Tibial nerve (tissue), 4 donors: Measurements from ENCODE around the gene CNTN2. TPM values are rescaled to one million over a fixed set of nuclear protein-coding genes. Genes with fewer than 3 reads are reported as not detected.

Experiments used
- DNase-seq, 2 donors: peaks; one replicate each; pipeline ENCODE4 v3.0.0-alpha.2; 2019; ENCODE audit warnings: low spot score in 2 of 2
- H3K27ac ChIP-seq, 4 donors: fragments of 200-600 bp; sonication (generic) in 3 of 4; one replicate each; pipeline ENCODE4 v1.5.1; 2017 to 2019; ENCODE audit warnings: mild to moderate bottlenecking in 1 of 4
- H3K27me3 ChIP-seq, 2 donors: fragments of 200-600 bp; sonication (generic) in 1 of 2; one replicate each; pipeline versions ENCODE4 v1.5.1 to v1.6.0; 2017 to 2019
- H3K36me3 ChIP-seq, 3 donors: fragments of 200-600 bp; sonication (generic); one replicate each; pipeline ENCODE4 v1.5.1; 2018 to 2019
- H3K4me1 ChIP-seq, 4 donors: fragments of 200-600 bp; sonication (generic) in 3 of 4; one replicate each; pipeline ENCODE4 v1.5.1; 2017 to 2019
- H3K4me3 ChIP-seq, 4 donors: fragments of 200-600 bp; sonication (generic) in 3 of 4; one replicate each; pipeline ENCODE4 v1.5.1; 2017 to 2019; ENCODE audit warnings: mild to moderate bottlenecking in 1 of 4, moderate library complexity in 1 of 4
- H3K9me3 ChIP-seq, 4 donors: fragments of 200-600 bp; sonication (generic) in 3 of 4; one replicate each; pipeline ENCODE4 v1.5.1; 2017 to 2019
- CTCF ChIP-seq, 5 experiments: fragments of 200-600 bp in 3 of 5; fragments of 450-650 bp in 2 of 5; sonication (generic) in 3 of 5; IDR thresholded peaks; one replicate each; pipeline ENCODE4 v1.5.1; 2016 to 2019; ENCODE audit warnings: antibody characterized with exemption in 5 of 5, mild to moderate bottlenecking in 3 of 5, moderate library complexity in 2 of 5
- EP300 ChIP-seq, 2 donors: sonication (generic); formaldehyde crosslinking; IDR thresholded peaks; one replicate each; pipeline ENCODE4 v1.6.1; 2017; ENCODE audit warnings: antibody characterized with exemption in 2 of 2, mild to moderate bottlenecking in 1 of 2
- POLR2A ChIP-seq, 2 donors: fragments of 450-650 bp; IDR thresholded peaks; one replicate each; pipeline ENCODE4 v1.6.1; 2017; ENCODE audit warnings: antibody characterized with exemption in 2 of 2, mild to moderate bottlenecking in 2 of 2, moderate library complexity in 2 of 2
- WGBS, 2 donors: methylation state at CpG; one replicate each; pipeline ENCODE4 v1.1.5; 2018; 5-methylcytosine and 5-hydroxymethylcytosine counted together
- total RNA-seq, 4 donors: library from RNA; depleted of rRNA; stranded (reverse); fragments of >200 nt; gene quantifications; one replicate each; pipeline ENCODE4 v1.1.0, GENCODE V29; 2016

CNTN2 gene
- total RNA-seq, 4 donors from 2014 or later = 6.1 to 22.2 (median 12.2) TPM

GRCh38 chr1:205064741-205065316 lies 21.8 kb downstream of the CNTN2 start:
- TF ChIP-seq EP300 (IDR thresholded peaks at IDR 0.05) (no peak), POLR2A (IDR thresholded peaks at IDR 0.05) (no peak), CTCF (IDR thresholded peaks at IDR 0.05) (no peak)
- Histone ChIP-seq H3K4me1 (peaks cover 0 to 19% (median 6%) of the 10 kb centered on the region in 4 donors), H3K36me3 (peaks cover 0 to 3% (median 0%) of the 10 kb centered on the region in 3 donors), H3K27ac (no peak overlapping the region), H3K9me3 (no peaks in the 10 kb centered on the region), H3K4me3 (no peak overlapping the region), H3K27me3 (no peaks in the 10 kb centered on the region)
- WGBS, 2 donors = 88 to 92% methylated on average over 9 of the region's 9 CpGs
- no peak for DNase-seq

GRCh38 chr1:205065666-205066065 lies 22.7 kb downstream of the CNTN2 start:
- peaks cover 0 to 19% (median 6%) of the 10 kb centered on the region in 4 donors for H3K4me1 ChIP-seq
- TF ChIP-seq POLR2A (IDR thresholded peaks at IDR 0.05) (no peak), CTCF (IDR thresholded peaks at IDR 0.05) (no peak), EP300 (IDR thresholded peaks at IDR 0.05) (no peak)
- no peak for DNase-seq
- H3K27ac ChIP-seq = no peak overlapping the region
- peaks cover 0 to 10% (median 0%) of the 10 kb centered on the region in 3 donors for H3K36me3 ChIP-seq
- no peaks in the 10 kb centered on the region for H3K27me3 ChIP-seq
- no peak overlapping the region for H3K4me3 ChIP-seq
- H3K9me3 ChIP-seq = no peaks in the 10 kb centered on the region
- 82 to 92% methylated on average over 13 of the region's 14 CpGs for WGBS, 2 donors

- H3K27ac ChIP-seq = no peak overlapping the region
- DNase-seq = no peak
- 68 to 79% methylated on average over 13 of the region's 13 CpGs for WGBS, 2 donors
- H3K36me3 ChIP-seq = peaks cover 0 to 10% (median 0%) of the 10 kb centered on the region in 3 donors
- peaks cover 0 to 14% (median 6%) of the 10 kb centered on the region in 4 donors for H3K4me1 ChIP-seq
- H3K9me3 ChIP-seq = no peaks in the 10 kb centered on the region
- H3K27me3 ChIP-seq = no peaks in the 10 kb centered on the region
- no peak for TF ChIP-seq CTCF (IDR thresholded peaks at IDR 0.05)
- no peak for TF ChIP-seq POLR2A (IDR thresholded peaks at IDR 0.05)
- no peak for TF ChIP-seq EP300 (IDR thresholded peaks at IDR 0.05)
- no peak overlapping the region for H3K4me3 ChIP-seq
Observed at GRCh38 chr1:205066141-205066818, 23.3 kb downstream of the CNTN2 start.

GRCh38 chr1:205067031-205067430 lies 24.0 kb downstream of the CNTN2 start:
- WGBS, 2 donors = 88% methylated on average over 6 of the region's 6 CpGs
- Histone ChIP-seq H3K4me3 (no peak overlapping the region), H3K27me3 (no peaks in the 10 kb centered on the region), H3K9me3 (no peaks in the 10 kb centered on the region), H3K27ac (no peak overlapping the region), H3K4me1 (peaks cover 0 to 8% (median under 1%) of the 10 kb centered on the region in 4 donors), H3K36me3 (peaks cover 0 to 14% (median 0%) of the 10 kb centered on the region in 3 donors)
- no peak for DNase-seq
- TF ChIP-seq CTCF (IDR thresholded peaks at IDR 0.05) = no peak
- no peak for TF ChIP-seq EP300 (IDR thresholded peaks at IDR 0.05)
- no peak for TF ChIP-seq POLR2A (IDR thresholded peaks at IDR 0.05)

GRCh38 chr1:205068001-205068400 lies 25.0 kb downstream of the CNTN2 start:
- no peak overlapping the region for H3K27ac ChIP-seq
- TF ChIP-seq CTCF (IDR thresholded peaks at IDR 0.05) (no peak), EP300 (IDR thresholded peaks at IDR 0.05) (no peak), POLR2A (IDR thresholded peaks at IDR 0.05) (no peak)
- no peaks in the 10 kb centered on the region for H3K27me3 ChIP-seq
- no peak overlapping the region for H3K4me3 ChIP-seq
- no peaks in the 10 kb centered on the region for H3K9me3 ChIP-seq
- peaks cover 0 to 21% (median 0%) of the 10 kb centered on the region in 3 donors for H3K36me3 ChIP-seq
- WGBS, 2 donors = 57 to 89% methylated on average over 4 of the region's 4 CpGs
- H3K4me1 ChIP-seq = peaks cover 0 to 8% (median 0%) of the 10 kb centered on the region in 4 donors
- DNase-seq = no peak
